ENCODE results near the gene OAF.

DNA sequence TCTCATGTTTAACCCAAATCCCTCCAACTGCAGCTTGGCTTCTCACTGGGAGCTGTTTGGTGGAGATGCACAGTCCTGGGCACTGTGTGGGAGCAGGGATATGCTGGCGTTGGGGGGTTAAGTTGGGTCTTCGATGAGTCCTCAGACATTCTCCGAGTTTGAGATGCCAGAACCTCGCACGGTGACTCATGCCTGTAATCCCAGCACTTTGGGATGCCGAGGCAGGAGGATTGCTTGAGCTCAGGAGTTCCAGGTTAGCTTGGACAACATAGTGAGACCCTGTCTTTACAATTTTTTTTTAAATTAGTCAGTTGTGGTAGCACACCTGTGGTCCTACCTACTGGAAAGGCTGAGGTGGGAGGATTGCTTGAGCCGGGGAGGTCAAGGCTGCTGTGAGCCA is 49.8 kb downstream of the OAF start:
- TF ChIP-seq SMARCE1 (IDR thresholded peaks at IDR 0.05) (no peak), GABPB2 (CRISPR knock-in tag; conservative IDR thresholded peaks at IDR 0.05) (no peak), ZBED1 (IDR thresholded peaks at IDR 0.05) (no peak), TEAD1 (CRISPR knock-in tag; IDR thresholded peaks at IDR 0.05) (no peak), ILF3 (IDR thresholded peaks at IDR 0.05; ENCODE audit: borderline replicate concordance) (no peak), ZFP91 (CRISPR knock-in tag; IDR thresholded peaks at IDR 0.05) (no peak), ZNF274 (IDR thresholded peaks at IDR 0.05; ENCODE audit: borderline replicate concordance, low read depth, low read length) (no peak), MXI1 (IDR thresholded peaks at IDR 0.05; ENCODE audit: low read depth, low read length) (no peak), ZBTB8A (IDR thresholded peaks at IDR 0.05; ENCODE audit: partially characterized antibody) (no peak), EZH2 (IDR thresholded peaks at IDR 0.05; ENCODE audit: borderline replicate concordance, low read depth, low read length) (no peak), POLR2B (IDR thresholded peaks at IDR 0.05; ENCODE audit: low read depth, partially characterized antibody) (no peak), HMGXB4 (CRISPR knock-in tag; IDR thresholded peaks at IDR 0.05) (no peak), TAF1 (IDR thresholded peaks at IDR 0.05; ENCODE audit: control insufficient read depth, extremely low read depth, insufficient read depth, low read length, severe bottlenecking) (no peak)

All from K562 (cell line).